CD4-positive, alpha-beta T cell treated with Interleukin-4 for 4 hours (primary cell): ENCODE measurements around the gene TGIF2.
A peak's percentile ranks its signal among the peaks of the same experiment; 100 is the strongest.
"Not testable (repeated sequence)": the region's sequence is repeated elsewhere in the genome, so short reads cannot be mapped to it uniquely, and the experiment has no call there.

Source experiments
- DNase-seq: peaks from one replicate; pipeline ENCODE4 v3.0.0-alpha.2; 2020

Gene TGIF2

DNA sequence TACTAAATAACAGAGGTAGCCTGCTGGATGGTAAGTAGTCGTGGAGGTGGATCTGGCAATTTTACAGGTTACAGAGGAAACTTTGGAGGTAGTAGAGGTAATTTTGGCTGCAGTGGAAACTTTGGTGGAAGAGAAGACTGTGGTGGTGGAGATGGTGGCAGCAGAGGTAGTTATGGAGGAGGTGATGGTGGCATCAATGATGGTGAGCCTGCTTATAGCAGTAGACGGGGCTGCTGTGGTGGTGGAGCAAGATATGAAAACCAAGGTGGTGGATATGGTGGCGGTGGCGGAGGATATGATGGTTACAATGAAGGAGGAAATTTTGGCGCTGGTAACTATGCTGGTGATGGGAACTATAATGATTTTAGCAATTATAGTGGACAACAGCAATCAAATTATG lies 47.5 kb downstream of the TGIF2 start:
- DNase-seq, result no peak

DNA sequence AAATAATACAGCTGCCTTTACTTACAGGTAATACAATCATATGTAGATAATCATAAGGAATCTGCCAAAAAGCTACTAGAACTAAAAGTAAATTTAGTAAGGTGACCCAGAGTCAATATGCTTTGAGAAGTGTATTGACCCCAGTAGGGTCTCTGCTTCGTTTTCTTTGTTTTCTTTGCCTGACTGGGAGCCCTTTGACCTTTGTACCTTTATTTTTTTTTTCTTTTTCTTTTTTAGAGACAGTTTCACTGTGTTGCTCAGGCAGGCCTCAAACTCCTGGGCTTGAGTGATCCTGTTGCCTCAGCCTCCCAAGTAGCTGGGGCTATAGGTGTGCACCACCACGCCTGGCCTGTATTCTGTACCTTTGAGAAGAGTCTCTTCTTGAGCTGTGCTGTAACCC lies 50.0 kb downstream of the TGIF2 start:
- no peak for DNase-seq

DNA sequence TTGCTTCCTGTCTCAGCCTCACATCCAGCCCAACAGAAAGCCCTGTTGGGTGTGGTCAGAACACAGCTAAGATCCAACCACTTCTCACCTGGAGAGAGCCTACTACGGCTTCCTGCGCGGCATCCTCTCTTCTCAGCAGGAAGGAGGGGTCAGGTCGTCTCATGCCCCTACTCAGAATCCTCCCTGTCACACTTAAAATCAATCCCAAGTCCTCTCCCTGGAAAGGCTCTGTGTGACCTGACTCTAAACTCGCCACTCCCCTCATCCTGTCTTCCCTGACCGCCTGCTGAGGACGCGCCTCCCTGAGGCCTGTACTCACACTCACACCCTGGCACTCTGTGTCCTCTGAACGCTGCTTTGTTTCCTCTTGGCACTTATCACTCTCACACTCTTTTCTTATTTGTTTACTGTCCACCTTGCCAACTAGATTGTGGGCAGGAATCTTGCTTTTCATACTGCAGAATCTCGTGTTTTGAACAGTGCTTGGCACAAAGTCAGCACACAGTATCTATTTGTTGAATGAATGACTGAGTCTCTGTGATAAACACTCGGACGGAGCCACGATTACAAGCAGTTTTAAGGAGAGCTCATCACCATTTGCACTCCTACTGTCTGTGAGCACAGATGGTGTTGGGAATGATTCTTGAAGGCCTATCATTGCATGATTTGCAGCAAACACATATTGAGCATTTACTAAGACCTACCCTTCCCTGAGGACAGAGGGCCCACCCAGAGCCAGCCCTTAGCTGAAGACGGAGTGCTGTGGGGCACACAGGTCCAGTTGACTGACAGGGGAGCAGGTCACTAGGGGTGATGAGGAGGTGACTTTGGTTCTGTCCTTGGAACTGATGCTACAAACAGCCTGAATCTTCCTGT lies 50.9 kb downstream of the TGIF2 start:
- DNase-seq, result no peak

DNA sequence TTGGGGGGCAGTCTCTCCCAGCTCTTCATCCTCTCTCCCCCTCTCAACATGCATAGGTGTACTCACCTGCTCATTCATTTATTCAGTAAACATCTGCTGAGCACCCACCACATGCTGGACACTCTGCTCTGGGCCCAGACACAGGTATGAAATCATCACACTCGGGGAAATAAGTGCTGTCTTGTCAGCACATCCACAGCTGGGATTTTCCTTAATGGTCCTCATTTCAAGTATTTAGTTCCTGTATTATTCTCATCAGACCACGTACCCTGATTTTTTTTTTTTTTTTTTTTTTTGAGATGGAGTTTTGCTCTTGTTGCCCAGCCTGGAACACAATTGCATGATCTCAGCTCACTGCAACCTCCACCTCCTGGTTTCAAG lies 51.5 kb downstream of the TGIF2 start:
- no peak for DNase-seq

DNA sequence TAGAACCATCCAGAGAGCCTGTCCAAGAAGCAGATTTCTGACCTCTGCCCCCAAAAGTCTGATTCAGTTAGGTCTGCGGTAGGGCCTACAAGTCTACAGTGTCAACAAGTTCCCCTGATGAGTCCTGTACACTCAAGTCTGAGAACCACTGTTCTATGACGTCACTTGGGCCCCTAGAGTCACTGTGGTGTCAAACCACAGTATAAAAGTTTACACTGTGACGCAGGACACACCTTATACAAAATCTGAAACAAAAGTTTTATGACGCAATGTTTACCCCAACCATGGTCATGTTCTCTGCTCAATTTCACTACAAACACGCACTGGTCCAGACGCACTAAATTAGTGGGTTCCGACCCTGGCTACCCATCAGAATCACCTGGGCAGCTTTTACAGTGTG lies 54.7 kb downstream of the TGIF2 start:
- peak; percentile 69 for DNase-seq

DNA sequence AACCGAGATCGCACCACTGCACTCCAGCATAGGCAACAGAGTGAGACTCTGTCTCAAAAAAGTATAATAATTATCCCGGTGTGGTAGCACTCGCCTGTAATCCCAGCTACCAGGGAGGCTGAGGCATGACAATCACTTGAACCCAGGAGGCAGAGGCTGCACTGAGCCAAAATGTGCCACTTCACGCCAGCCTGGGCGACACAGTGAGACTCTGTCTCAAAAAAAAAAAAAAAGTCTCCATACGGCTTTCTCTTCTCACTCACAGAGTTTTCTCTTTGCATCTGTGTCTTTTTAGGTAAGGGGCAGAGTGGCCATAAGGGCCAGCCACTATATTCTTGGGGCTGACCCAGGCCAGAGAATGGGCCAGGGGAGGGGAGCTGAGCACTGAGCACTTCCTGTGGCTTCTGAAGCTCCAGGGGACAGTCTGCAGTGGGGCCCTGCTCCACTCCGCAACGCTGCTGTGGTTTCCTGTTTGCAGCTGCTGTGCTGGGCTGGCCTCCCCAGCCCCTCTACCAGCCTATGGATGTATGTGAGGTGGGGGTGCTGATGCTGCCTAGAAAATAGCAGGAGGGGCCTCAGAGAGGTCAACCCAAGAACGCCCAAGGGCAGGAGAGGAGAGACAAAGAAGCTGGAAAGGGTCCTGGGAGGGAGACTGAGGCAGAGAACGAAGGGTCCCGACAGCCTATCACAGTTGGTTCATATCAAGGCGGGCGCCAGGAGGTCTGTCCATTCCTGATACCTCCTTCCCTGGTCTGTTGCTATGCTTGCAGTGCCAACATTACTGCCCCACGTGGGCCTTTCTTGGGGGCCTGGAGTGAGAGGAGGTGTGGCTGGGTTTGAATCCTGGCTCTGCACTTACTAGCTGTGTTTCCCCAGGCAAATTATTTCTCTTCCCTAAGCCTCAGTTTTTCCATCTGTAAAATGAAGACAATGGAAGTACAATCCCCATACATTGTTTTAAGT lies 56.6 kb downstream of the TGIF2 start:
- DNase-seq, result peak; percentile 43

DNA sequence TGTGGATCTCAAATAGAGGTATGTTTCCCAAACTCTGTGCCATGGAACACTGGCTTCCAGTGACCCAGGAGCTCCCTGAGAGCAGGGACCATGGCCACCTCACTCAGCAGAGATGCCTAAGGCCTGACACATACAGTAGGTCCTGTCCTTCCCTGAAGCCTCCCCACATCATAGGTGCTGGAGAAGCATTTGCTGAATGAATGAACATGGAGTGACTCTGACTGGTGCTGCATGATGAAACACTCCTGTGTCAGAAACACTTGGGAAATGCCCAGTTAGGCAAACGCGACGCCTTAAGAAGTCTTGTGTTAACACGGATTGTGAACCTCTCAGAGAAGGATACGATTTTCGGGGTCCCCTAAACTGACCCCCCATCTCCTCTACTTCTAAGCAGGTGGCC lies 58.2 kb downstream of the TGIF2 start:
- DNase-seq, result no peak

DNA sequence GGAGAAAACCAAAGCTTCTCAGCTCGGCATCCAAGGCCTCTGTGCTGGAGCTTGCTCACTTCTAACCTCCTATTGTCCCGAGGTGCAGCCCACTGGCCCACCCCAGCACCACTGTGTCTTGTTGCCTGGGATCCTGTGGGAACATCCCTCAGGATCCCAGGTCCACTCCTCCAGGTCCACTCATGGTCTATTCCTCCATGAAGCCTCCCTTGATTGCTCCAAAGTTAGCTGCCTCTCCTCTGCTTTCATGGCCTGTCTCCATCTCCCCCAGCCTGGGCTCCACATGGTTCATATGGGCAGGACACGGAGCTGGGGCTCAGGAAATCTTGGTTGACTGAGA lies 58.7 kb downstream of the TGIF2 start:
- DNase-seq, result no peak

DNA sequence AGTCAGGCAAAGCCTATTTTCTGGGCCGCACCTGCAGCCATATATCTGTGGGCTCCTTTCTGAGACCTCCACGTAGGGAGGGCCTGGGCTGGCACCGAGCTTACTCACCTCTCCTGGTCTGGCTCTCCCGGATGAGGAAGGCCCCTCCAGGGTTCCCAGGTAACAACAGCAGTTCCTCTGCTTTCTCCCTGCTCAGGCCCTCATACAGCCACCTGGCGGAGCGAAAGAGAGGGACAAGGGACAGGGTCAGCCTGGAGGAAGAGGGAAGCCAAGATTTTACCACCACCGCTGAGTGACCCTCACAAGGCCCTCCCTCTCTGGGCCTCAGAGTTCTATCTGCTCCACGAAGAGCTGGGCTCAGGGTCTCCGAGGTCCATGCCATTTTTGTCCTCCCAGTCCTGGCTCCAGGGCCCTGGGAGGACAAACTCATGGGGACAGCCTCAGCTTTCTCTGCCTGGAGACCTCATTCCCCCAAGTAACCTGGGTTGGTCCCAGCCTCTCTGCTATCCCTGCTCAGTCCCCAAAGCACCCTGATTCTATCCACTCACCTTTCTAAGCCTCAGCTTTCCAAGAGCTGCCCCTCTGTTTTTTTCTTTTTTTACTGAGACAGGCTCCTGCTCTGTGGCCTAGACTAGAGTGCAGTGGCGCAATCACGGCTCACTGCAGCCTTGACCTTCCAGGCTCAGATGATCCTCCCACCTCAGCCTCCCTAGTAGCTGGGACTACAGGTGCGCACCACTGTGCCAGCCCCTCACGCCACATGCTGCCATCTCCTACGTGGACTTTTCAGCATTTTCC lies 59.3 kb downstream of the TGIF2 start:
- DNase-seq, result no peak

DNA sequence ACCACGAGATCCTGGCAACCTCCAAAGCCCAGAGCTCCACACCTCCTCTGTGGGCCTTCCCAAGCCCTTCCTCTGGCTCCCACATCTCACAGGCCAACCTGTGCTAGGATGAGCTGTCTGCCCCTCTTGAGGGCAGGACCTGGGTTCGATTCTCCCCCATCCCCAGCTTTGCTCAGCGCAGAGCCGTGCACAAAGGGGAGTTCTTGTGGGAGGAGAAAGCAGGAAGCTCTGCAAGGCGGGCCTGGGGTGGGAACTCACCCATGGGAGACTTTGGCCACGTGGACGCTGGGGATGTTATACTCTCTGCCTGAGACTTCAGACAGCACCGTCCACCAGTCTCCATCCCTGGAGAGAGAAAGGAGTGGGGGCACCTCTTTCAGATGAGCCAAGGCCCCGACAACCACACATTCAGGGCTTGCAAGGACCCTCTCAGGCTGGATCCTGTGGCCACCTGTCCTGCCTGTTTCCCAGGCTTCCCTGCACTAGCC lies 59.9 kb downstream of the TGIF2 start:
- DNase-seq, result no peak

DNA sequence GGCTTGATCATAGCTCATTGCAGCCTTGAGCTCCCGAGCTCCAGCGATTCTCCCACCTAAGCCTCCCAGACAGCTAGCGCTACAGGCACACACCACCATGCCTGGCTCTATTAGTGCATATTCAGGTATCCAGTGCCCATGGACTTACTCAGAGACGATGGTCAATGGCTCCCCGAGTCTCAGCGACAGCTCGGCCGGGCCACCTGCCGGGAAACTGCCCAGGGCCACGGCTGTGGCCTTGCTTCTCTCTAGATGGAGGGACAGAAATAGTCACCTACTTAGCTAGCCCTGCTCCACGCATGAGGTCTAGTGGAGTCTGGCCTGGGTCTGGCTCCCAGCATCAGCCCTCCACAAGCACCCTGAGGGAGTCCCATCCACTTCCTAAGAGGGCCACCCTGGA lies 60.9 kb downstream of the TGIF2 start:
- no peak for DNase-seq

DNA sequence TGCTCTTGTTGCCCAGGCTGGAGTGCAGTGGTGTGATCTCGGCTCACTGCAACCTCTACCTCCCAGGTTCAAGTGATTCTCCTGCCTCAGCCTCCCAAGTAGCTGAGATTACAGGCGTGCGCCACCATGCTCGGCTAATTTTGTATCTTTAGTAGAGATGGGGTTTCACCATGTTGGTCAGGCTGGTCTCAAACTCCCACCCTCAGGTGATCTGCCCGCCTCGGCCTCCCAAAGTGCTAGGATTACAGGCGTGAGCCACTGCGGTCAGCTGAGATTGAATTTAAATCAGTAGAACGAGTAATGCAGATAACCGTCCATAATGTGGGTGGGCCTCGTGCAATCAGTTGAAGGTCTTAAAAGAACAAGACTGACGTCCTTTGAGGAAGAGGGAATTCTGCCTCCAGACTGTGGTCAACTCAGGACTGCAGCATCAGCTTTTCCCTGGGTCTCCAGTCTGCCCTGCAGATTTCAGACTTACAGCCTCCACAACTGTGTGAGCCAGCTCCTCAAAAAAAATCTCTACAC lies 65.5 kb downstream of the TGIF2 start:
- DNase-seq, result not testable (repeated sequence)

DNA sequence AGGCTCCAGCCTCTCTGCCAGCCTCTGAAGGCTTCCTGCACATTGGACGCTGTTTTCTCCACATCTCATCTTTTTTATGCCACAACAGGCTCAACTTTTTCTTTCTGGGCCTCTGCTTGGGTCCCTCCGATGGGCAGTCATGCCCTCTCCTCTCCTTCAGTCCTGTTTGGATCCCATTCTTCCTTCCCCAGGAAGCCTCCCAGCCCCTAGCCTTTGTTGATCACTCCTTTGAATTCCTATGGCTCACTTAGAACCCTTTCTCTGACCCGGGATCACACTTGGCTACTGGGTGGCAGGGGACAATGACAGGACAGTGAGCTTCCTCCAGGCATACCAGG lies 68.1 kb downstream of the TGIF2 start:
- no peak for DNase-seq

DNA sequence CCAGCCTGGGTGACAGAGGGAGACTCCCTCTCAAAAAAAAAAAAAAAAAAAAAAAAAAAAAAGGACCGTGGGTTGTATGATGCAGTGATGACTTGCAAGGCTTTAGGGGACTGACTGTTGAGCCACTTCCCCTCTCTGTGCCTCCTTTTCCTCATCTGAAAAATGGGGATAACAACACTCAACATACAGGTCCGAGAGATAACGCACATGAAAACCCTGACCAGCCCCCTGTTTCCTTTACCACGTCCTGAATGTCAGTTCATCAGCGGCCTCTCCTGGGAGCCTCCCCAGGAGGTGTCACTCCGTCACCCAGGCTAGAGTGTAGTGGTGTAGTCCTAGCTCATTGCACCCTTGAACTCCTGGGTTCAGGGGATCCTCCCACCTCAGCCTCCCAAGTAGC lies 68.7 kb downstream of the TGIF2 start:
- no peak for DNase-seq
